Smooth muscle cell (in vitro differentiated cells): ENCODE measurements around the gene SNX11. TPM values are rescaled to one million over a fixed set of nuclear protein-coding genes. Genes with fewer than 3 reads are reported as not detected.

Experiments used
- DNase-seq: peaks from one replicate; lab custom pipeline; 2025; ENCODE audit not compliant: unreplicated experiment; lab: John Stamatoyannopoulos, UW
- H2AFZ ChIP-seq: fragments of 200-600 bp; sonication (generic); 2 replicates; pipeline ENCODE4 v1.6.0; 2016; ENCODE audit warnings: antibody characterized with exemption, low read depth, mild to moderate bottlenecking
- H3F3A ChIP-seq: fragments of 200-600 bp; sonication (generic); 2 replicates; pipeline ENCODE4 v1.6.0; 2017; ENCODE audit warnings: antibody characterized with exemption, low read depth
- H3K27ac ChIP-seq: fragments of 200-600 bp; sonication (generic); 2 replicates; pipeline ENCODE4 v1.5.1; 2016; ENCODE audit warnings: low read depth, mild to moderate bottlenecking
- H3K27me3 ChIP-seq: fragments of 200-600 bp; sonication (generic); 2 replicates; pipeline ENCODE4 v1.6.1; 2016; ENCODE audit warnings: low read depth, mild to moderate bottlenecking
- H3K36me3 ChIP-seq: fragments of 200-600 bp; sonication (generic); 2 replicates; pipeline ENCODE4 v1.5.1; 2016; ENCODE audit warnings: low read depth
- H3K4me1 ChIP-seq: fragments of 200-600 bp; sonication (generic); 2 replicates; pipeline ENCODE4 v1.5.1; 2016; ENCODE audit warnings: low read depth
- H3K4me2 ChIP-seq: fragments of 200-600 bp; sonication (generic); 2 replicates; pipeline ENCODE4 v1.6.0; 2016; ENCODE audit warnings: mild to moderate bottlenecking
- H3K4me3 ChIP-seq: fragments of 200-600 bp; sonication (generic); 2 replicates; pipeline ENCODE4 v1.5.1; 2016; ENCODE audit warnings: mild to moderate bottlenecking
- H3K79me2 ChIP-seq: fragments of 200-600 bp; sonication (generic); 2 replicates; pipeline ENCODE4 v1.6.0; 2016; ENCODE audit warnings: low read depth, mild to moderate bottlenecking
- H3K9ac ChIP-seq: fragments of 200-600 bp; sonication (generic); 2 replicates; pipeline ENCODE4 v1.6.0; 2016; ENCODE audit warnings: low read depth
- H3K9me3 ChIP-seq: fragments of 200-600 bp; sonication (generic); replicated peaks from 2 replicates; pipeline ENCODE4 v1.5.1; 2016; ENCODE audit warnings: low read depth
- H4K20me1 ChIP-seq: fragments of 200-600 bp; sonication (generic); 2 replicates; pipeline ENCODE4 v1.6.0; 2016; ENCODE audit warnings: low read depth
- WGBS: methylation state at CpG from one replicate; pipeline ENCODE4 v1.1.7; 2016; ENCODE audit warnings: low lambda C conversion rate; 5-methylcytosine and 5-hydroxymethylcytosine counted together
- polyA plus RNA-seq: library from polyadenylated mRNA; unstranded; fragments of >200 nt; fragmentation: Nextera tagmentation; extraction: Ambion mirVana; gene quantifications from 2 replicates; pipeline ENCODE4 v1.2.1, GENCODE V29; 2016
- total RNA-seq: library from RNA; depleted of rRNA; stranded (reverse); fragments of >200 nt; gene quantifications from 2 replicates; pipeline ENCODE4 v1.2.3, GENCODE V29; 2014
- TF ChIP-seq, protein P1 (sequence below): fragments of 200-600 bp; sonication (generic); IDR thresholded peaks from 2 replicates; pipeline ENCODE4 v1.5.1; 2017; ENCODE audit warnings: borderline replicate concordance, mild to moderate bottlenecking, antibody characterized with exemption; ENCODE audit not compliant: insufficient read depth, poor library complexity, severe bottlenecking

SNX11 gene
- total and polyA plus RNA-seq, 2 experiments from 2014 or later: 15.3 to 22.9 TPM

DNA sequence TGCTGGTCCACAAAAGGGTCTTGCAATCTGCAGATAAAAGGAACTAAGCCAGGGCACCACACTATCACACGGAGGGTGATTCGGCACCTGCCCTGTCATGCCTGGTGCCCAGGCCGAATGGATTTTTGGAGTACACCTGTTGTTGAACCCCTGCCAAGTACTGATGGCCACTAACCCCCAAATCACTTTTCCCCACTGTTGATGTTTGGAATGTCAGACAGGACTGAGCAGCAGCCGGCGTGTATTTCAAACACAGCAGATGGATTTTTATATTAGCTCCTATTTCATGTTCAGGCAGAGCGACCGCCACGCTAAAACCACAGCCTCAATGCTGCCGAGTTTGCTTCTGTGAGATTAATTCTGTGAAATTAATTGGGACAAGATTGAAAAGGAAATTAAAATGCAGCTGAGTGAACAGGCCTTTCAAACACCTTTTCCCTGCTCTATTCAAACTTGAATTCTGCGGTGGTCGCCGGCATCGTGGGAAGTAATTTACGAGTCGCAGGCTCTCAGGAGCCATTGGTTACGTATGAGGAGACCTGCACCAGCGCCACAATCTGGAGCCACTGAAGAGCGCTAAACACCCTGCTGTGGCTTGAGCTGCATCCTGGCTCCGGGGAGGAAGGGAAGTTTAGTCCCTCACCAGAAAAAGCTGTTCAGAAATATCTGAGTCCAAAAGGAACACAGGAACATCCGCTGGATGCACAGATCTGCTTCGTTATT, 48.5 kb downstream of the SNX11 start:
- Histone ChIP-seq H3K27ac (no peak overlapping the region), H3K4me1 (no peaks in the 10 kb centered on the region), H3K27me3 (peaks cover 47% of the 10 kb centered on the region), H2AFZ (no peak overlapping the region), H3K79me2 (no peaks in the 10 kb centered on the region), H3K4me2 (no peak overlapping the region), H3K36me3 (no peaks in the 10 kb centered on the region), H3F3A (no peaks in the 10 kb centered on the region), H4K20me1 (no peaks in the 10 kb centered on the region), H3K4me3 (no peak overlapping the region), H3K9me3 (no peaks in the 10 kb centered on the region), H3K9ac (no peak overlapping the region)
- TF ChIP-seq, protein P1, sequence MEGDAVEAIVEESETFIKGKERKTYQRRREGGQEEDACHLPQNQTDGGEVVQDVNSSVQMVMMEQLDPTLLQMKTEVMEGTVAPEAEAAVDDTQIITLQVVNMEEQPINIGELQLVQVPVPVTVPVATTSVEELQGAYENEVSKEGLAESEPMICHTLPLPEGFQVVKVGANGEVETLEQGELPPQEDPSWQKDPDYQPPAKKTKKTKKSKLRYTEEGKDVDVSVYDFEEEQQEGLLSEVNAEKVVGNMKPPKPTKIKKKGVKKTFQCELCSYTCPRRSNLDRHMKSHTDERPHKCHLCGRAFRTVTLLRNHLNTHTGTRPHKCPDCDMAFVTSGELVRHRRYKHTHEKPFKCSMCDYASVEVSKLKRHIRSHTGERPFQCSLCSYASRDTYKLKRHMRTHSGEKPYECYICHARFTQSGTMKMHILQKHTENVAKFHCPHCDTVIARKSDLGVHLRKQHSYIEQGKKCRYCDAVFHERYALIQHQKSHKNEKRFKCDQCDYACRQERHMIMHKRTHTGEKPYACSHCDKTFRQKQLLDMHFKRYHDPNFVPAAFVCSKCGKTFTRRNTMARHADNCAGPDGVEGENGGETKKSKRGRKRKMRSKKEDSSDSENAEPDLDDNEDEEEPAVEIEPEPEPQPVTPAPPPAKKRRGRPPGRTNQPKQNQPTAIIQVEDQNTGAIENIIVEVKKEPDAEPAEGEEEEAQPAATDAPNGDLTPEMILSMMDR: no peak
- WGBS: 70% methylated on average over 21 of the region's 21 CpGs
- DNase-seq: no peak

DNA sequence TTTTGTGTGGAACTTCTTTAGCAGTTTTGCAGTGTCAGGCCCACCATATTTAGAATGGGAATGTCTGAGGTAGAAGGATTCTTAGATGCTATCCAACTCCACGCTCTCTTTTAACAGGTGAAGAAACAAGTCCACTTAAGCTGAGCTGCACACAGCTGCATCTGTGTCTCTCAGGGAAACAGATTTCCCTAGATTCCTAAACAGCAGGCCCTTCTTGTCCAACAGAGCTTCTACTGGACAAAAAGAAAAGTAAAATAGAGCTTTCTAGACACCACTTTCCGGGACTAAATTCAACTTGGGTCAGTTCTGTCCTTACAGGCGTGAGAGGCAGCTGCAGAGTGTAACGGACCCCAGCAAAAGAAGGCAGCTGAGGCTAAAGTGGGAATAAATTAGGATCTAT, 51.7 kb downstream of the SNX11 start:
- H3F3A ChIP-seq: no peaks in the 10 kb centered on the region
- WGBS: 96% methylated on average over 4 of the region's 4 CpGs
- no peak overlapping the region for H3K4me3 ChIP-seq
- no peaks in the 10 kb centered on the region for H4K20me1 ChIP-seq
- DNase-seq: no peak
- H3K36me3 ChIP-seq: no peaks in the 10 kb centered on the region
- H3K9ac ChIP-seq: no peak overlapping the region
- H3K9me3 ChIP-seq: no peaks in the 10 kb centered on the region
- H3K4me2 ChIP-seq: no peak overlapping the region
- peaks cover 24% of the 10 kb centered on the region for H3K27me3 ChIP-seq
- H2AFZ ChIP-seq: no peak overlapping the region
- TF ChIP-seq, protein P1: no peak
- no peaks in the 10 kb centered on the region for H3K79me2 ChIP-seq
- no peak overlapping the region for H3K27ac ChIP-seq
- H3K4me1 ChIP-seq: peaks cover 4% of the 10 kb centered on the region

DNA sequence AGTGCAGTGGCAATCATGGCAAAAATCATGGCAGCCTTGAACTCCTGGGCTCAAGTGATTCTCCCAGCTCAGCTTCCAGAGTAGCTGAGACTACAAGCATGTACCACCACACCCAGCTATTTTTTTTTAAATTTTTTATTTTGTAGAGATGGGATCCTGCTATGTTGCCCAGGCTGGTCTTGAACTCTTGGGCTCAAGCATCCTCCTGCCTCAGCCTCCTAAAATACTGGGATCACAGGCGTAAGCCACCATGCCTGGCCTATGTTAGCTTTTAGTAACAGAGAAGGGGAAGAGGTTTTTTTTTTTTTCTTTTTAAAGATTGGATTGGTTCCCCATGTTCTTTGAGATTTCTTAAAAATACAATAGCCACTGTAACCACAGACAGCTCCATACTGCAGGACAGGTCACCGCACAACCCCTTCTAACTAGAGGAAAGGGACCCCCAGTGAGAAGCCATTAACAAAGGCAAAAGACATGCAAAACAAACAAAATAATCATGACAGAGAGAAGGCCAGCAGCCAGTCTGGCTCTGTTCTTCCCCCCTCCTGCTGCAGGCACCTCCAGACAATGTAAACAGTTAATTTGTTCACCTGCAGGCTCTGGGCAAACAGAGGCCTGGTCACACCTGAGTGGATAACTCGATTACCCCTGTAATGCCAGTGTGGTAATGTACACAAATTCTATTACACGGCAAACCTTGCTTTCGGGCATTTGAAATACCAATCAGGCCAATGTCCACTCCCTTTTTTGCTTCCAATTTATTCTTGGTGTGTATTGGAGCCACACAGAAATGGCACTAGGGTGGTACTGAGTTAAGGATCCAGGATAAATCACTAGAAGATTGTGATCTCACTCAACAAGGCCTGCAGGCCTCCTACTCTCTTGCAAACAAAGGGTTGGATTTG, 52.9 kb downstream of the SNX11 start:
- TF ChIP-seq, protein P1: no peak
- Histone ChIP-seq H3K27me3 (peaks cover 19% of the 10 kb centered on the region), H2AFZ (no peak overlapping the region), H4K20me1 (no peaks in the 10 kb centered on the region), H3K9ac (no peak overlapping the region), H3K27ac (no peak overlapping the region), H3K4me3 (no peak overlapping the region), H3K9me3 (no peaks in the 10 kb centered on the region), H3K79me2 (no peaks in the 10 kb centered on the region), H3K4me1 (peaks cover 4% of the 10 kb centered on the region), H3F3A (no peaks in the 10 kb centered on the region), H3K36me3 (no peaks in the 10 kb centered on the region), H3K4me2 (no peak overlapping the region)
- no peak for DNase-seq
- 72% methylated on average over 5 of the region's 5 CpGs for WGBS
